IPS DF 4.7 (cell line): ENCODE data around the gene PC.
A peak's percentile ranks its signal among the peaks of the same experiment; 100 is the strongest.

Experiments used
- DNase-seq: peaks from one replicate; pipeline ENCODE4 v3.0.0-alpha.2; 2013; ENCODE audit warnings: low spot score; ENCODE audit errors: extremely low read depth

Gene PC

DNA sequence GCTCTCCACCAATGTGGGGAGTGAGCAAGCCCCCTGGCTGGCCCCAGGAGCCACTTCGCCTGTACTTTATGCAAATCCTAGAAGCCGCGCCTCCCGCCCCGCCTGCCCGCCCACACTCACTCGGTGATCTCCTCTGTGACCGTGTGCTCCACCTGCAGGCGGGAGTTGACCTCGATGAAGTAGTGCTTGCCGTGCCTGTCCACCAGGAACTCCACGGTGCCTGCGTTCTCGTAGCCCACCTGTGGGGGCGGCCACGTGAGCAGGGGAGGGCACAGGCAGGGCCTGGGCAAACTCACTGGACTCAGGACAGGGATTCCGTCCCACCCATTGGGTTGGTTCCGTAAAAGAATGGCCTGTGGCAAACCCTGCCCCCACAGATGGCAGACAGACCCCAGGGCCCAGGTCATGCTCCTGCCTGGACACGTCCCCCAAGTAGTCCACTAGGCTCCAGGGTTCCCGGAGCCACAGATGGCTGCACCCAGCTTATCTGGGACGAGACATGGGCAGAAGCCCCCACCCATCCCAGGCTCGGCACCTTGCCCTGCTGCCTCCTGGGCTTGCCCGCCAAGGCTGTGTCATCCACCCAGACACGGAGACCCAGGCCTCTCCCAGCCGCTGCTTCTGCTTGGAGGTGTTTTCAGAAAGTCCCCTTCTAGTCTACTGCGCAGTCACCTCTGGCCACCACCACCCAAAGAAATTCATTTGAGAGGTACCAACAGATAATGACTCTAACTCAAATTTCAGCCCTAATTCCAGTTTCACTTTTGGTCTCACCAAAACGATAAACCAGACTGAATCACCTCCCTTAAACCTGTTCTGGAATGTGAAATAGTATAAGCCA, 89.2 kb downstream of the PC start:
- DNase-seq: peak; percentile 74

DNA sequence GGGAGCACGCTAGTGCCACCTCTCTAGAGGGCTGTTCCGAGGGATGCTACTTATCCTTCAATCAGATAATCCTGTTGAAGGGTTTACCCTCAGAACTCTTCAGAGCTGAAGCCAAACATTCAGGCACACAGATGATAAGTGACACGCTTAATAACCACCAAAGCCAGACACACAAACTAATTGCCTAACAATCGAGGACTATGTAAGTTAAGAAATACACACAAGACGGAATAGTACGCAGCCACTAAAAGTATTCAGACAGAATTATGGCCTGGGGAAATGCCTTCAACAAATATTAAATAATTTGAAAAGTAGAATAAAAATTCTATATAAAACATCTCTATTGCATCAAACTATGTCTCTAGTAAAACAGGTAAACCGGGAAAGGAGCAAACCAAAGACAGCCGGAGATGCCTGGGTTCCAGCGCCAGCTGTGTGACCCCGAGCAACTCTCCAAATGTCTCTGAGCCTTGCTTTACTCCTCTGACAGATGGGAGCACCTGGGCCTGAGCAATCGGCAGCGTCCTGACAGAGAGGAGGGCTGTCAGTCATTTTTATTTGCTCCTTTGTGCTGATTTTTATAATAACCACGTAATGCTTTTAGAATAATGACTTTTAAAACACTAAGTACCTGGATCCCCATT, 90.0 kb downstream of the PC start:
- DNase-seq: no peak

DNA sequence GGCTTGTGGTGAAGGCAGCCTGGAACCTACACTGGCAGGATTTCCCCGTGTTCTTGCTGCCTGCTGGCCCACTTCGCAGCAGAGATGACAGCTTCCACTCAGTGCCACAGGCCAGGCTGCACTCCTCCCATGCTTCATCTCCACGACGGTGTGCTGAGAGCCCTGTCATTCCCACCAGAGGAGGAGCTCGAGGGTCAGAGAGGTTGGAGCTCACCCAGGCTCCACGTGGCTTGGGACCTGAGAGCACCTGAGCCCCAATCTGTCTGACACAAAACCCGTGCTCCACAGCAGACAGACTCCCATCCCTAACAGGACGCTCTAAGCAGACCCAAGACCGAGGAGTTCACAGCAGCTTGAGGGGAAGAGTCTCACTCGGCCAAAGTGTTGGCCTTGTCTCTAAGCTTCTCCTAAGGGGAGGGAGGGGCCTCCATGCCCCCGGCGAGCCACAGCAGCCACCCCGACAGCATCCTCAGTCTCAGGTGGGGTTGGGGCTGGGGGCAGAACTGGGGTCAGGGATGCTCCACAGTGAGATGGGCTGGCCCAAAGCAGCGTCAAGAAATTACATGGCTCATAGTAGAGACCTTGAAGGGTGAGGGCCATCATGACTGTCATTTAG, 90.7 kb downstream of the PC start:
- DNase-seq: no peak

DNA sequence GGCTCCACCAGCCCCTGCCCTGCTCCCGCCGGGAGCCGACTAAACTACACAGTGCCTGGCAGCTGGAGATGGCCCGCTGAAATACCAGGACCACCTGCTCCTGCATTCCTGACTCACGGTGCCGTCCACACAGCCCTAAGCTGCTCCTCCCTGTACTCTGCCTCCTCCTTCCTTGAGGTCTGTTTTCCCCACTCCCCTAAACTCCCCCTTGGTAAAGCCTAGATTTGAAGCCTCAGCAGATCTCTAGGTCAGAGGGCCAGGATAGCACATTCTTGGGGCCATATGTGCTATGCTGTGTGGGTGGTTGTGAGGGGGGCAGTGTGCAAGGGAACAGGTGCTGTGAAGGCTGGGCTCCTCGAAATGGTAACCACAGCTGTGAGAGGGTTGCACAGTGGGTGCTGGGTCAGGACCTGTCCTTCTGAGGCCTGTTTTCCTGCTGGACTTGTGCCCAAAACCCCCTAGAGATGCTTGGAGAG, 91.6 kb downstream of the PC start:
- no peak for DNase-seq

DNA sequence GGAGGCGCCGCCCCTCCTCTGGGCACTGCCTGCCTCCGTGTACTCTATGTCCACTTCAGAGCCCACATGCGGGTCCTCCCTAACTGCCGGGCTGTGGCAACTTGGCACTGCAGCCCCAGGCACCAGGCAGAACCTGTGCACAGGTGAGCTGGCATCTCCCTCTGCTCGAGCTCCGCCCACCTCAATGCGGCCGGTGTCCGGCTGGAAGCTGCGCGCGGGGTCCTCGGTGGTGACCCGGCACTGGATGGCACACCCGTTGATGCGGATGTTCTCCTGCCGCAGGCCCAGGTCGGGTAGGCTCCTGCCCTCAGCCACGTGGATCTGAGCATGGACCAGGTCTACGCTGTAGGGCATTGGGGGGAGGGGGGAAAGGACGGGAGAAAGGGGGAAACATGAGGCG, 92.2 kb downstream of the PC start:
- DNase-seq: no peak

DNA sequence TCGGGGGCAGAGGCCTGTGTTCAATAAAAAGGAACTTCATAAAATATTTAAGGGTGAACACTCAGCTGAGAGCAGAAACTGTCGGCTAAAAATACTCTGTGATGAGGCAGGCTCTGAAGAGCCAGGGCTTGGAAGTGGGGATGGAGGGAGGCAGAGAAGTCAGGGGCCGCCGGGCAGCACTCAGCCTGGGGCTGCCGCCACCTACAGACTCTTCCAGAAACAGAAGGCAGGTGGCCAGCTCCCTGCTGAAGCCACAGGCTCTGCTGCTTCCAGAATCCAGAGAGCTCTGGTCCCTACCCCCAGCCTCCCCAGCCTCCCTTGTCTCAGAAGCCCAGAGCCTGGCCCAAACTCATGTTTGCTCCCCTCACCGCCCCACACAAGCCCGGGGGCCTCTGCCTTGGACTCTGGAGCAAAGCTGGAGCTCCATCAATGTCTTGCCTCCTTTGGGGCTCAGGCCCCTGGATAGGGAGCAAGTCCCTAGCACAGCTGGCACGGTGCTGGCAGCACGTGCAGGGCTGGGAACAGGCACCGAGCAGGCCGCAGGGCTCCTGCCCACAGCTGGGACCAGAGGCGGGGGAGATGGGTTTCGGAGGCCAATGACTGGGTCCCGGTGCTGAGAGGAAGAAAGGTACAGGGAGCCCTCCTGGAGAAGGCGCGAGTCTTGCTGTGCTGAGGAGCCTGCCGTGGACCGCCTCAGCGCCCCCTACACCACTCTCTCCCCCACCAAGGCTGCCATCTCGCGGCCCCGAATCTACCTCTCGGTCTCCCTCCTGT, 93.1 kb downstream of the PC start:
- DNase-seq: no peak

DNA sequence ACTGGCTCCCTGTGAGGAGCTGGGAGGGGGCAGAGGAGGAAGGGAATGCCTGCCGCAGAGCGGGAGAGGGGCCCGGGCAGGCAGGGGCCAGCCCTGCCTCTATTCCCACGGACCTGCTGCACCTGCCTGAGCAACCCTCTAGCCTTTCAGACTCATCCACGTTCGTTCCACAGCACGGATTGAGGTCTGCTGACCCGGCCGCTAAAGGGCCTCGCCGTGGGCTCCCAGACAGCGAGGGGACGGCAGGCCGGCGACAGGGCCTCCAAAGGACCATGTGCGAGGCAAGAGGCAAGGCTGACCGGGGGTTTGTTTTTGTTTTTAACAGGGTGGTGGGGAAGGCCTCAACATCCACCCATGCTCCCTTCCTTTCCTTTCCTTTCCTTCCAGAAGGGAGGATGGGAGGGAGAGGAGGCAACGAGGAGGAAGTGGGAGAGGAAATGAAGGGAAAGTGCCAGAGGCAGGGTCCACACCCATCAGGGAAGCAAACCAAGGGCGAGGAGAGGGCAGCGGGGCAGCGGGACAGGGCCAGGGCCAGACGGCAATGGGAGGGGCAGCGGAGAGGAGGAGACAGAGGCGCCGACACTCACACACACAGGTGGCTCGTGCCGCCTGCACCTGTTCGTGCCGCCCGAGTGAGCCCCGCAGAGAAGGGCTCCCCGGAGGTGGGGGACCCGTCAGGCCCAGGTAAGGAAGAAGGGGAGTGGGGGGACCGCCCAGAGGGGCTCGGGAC, 93.8 kb downstream of the PC start:
- no peak for DNase-seq

DNA sequence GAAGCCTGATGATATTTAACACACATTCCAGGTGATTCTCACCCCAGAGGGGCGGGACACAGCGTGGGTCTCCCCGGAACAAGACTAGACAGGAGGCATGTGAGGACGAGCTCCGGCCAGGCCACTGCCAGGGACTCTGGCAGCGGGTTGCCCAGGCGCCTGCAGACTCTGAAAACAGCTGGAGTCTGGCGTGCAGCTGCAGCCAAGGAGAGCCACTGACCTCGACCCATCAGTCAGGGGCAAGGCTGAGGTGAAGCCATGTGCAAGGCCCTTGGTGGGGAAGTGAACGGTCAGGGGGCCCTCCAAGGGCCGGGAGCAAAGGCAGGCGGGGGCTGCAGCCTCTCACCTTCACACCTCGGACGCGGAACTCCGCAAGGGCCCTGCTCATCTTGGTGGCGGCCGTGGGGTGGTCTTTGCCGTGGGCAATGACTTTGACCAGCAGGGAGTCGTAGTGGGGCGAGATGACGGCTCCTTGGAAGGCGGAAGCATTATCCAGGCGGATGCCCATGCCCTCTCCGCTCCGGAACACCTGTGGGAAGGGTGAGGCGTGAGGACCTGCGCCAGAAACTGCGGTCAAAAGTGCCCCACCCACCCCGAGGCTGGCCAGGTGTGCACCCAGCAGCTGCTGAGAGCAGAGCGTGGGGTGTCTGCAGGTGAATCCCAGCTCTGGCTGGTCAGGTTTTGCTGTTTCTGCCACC, 94.6 kb downstream of the PC start:
- DNase-seq: no peak

DNA sequence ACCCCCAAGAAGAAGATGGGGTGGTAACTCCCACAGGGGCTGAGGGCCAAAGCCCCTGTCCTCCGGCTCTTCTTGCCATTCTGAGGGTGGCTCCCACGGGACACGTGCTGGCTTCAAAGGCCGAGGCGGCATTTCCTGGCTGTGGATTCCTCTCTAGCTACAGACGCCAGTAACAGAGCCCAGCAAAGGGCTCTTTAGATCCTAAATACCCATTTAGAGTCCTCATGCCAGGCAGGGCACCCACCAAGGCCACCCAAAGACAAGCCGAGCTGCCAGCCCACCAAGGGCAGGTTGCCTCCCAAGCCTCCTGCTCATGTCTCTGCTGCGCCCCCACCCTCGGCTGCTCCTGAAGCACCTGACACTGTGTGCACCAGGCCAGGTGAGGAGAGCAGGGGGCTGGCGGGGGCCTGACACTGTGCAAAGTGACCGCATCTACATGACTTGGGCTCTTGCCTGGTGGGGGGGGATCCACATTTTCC, 95.6 kb downstream of the PC start:
- DNase-seq: no peak

DNA sequence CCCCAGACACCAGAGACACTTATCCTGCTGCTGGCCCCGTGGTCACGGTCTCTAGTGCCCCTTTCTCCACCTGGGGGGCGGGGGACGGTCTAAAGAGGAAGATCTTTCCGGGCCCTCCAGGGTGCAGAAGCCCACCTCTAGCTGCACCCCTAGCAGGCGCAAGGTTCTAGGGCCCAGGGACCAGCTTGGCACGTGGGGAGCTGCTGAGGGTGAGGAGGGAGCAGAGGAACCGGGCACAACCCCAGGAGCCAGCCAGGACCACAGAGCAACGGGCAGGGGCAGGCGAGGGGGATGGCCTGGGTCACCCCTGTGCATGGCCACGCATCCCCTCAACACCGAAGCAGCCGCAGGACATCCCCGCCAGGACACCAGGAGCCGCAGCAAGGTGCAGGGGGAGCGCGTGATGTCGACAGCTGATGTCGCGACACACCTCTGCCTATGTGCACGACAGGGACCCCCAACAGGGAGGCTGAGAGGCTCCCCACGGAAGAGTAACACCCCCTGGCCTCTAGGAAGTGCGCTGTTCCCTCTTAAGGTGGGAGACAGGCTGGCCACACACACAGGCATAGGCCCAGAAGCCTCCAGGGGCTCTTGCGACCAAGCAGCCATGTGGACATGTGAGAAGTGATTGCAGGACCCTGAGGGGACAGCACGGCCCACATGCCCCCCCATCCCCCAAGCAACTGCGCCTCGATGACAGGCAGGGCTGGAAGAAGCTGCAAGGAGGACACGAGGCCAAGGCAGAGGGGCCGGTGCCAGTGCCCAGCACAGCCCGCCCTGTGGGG, 96.2 kb downstream of the PC start:
- no peak for DNase-seq

DNA sequence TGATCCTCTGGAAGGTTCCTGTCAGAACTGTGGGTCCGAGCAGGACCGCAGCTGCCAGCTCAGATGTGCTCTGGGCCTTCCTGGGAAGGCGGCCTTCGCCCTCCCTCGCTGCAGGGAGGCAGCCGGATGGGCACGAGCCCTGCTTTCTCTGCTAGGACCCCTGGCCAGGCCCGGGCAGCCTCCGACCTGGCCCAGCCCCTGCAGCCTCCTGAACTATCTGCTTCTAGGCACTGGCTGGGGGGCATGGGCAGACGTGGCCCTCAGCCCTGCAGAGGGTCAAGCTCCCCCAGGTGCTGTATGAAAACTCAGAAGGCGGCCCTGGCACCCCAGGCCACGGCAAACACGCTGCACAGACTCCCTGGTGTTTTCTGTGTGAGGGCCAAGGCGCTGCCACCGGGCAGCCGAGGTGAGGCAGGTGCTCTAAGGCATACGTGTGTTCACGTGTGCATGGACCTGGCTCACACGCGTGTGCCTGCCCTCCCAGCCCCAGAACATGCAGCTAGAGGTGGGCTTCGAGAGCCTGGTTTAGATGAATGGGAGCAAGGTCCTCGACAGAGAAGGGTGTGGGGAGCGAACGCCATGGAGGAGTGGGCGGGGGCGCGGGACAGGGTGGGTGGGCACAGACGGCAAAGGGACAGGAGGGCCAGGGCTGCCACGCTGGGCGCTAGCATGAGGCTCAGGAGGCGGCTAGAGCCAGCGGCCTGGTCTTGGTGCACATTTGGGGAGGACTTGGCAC, 97.0 kb downstream of the PC start:
- DNase-seq: no peak

DNA sequence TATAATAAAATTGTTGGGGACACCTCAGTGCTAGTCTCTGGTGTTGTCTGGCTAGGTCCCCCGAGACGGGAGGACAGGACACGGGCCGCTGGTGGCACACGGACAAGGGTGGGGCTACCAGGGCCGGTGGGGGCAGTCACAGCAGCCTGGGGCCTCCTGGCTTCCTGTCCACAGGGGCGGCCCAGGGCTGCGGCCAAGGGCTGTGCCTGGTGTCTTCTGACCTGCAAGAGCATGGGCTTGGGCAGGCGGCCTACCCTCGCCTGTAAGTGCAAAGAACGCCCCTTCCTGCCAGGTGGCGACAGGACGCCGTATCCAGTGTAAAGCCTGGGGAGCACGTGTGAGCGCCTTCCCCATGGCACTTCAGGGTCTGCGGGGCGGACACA, 97.7 kb downstream of the PC start:
- no peak for DNase-seq

DNA sequence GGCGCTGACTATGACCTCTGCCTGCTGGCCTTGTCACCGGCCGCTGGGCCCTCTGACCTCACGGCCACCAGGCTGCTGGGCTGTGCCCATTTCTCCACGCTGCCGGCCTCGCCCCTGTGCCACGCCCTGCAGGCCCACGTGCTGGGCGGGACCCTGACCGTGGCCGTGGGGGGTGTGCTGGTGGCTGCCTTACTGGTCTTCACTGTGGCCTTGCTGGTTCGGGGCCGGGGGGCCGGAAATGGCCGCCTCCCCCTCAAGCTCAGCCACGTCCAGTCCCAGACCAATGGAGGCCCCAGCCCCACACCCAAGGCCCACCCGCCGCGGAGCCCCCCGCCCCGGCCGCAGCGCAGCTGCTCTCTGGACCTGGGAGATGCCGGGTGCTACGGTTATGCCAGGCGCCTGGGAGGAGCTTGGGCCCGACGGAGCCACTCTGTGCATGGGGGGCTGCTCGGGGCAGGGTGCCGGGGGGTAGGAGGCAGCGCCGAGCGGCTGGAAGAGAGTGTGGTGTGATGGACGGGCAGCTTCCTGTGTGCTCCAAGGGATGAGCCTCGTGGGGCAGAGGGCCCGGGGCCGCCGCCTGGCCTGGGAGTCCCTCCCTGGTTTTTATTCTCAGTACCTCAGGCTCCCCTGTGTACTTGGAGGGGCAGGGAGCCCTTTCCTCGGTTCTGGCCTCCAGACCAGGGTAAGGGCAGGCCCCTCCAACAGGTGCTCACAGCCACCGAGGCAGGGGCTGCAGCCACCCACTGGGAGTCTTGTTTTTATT, 98.3 kb downstream of the PC start:
- DNase-seq: no peak

DNA sequence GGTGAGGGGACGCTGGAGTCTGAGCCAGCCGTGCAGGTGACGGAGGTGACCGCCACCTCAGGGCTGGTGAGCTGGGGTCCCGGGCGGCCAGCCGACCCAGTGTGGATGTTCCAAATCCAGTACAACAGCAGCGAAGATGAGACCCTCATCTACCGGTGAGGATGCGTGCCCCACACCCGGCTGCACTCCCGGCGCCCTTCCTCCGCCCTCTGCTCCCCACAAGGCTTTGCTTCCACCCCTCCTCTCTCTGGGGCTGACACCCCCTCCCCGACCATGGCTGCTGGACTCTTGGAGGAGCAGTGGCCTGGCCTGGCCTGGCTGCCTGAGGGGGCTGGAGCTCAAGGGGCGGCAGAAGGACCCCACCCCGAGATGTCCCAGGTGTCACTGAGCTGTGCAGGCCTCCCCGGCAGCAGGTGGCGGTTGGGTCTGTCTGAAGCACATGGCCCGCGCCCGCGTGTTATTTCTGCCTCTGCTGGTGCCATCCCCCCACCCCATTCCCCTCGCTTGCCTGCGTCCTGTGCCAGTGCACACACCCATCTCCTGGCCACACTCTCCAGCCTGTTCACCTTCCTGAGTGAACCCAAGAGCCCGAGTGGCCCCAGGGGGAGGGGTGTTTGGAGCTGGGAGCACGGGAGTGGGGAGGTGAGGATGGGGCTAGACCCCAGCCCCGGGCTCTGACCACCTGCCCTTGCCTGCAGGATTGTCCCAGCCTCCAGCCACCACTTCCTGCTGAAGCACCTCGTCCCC, 99.1 kb downstream of the PC start:
- no peak for DNase-seq

DNA sequence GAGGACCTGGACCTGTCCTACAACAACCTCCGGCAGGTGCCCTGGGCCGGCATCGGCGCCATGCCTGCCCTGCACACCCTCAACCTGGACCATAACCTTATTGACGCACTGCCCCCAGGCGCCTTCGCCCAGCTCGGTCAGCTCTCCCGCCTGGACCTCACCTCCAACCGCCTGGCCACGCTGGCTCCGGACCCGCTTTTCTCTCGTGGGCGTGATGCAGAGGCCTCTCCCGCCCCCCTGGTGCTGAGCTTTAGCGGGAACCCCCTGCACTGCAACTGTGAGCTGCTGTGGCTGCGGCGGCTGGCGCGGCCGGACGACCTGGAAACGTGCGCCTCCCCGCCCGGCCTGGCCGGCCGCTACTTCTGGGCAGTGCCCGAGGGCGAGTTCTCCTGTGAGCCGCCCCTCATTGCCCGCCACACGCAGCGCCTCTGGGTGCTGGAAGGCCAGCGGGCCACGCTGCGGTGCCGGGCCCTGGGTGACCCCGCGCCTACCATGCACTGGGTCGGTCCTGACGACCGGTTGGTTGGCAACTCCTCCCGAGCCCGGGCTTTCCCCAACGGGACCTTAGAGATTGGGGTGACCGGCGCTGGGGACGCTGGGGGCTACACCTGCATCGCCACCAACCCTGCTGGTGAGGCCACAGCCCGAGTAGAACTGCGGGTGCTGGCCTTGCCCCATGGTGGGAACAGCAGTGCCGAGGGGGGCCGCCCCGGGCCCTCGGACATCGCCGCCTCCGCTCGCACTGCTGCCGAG, 99.8 kb downstream of the PC start:
- no peak for DNase-seq

DNA sequence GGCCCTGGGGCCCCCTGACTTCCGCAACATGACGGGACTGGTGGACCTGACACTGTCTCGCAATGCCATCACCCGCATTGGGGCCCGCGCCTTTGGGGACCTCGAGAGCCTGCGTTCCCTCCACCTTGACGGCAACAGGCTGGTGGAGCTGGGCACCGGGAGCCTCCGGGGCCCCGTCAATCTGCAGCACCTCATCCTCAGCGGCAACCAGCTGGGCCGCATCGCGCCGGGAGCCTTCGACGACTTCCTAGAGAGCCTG, 100.3 kb downstream of the PC start:
- no peak for DNase-seq
